ENCODE results near the gene EPB41L2. TPM values are rescaled to one million over a fixed set of nuclear protein-coding genes. Genes with fewer than 3 reads are reported as not detected.

The EPB41L2 gene
- total RNA-seq, 1 experiment from 2014 or later = 74.8 TPM

DNA sequence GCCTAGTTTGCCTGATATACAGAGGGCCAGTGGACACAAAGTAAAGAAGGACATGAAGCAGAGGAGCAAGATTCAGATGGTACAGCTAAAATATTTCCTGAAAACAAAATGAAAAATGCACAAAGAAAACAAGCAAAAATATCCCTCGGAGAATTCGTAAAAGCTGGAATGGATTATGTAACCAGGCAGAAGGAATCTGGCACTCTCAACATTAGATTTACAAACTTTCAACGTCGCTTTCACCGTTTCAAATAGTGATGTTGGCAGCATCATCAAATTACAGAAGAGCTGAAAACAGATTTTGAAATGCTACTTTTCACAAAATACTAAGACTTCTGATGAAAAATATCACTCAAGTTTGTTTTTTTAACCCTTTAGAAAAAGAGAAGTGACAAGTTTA is 224.1 kb downstream of the EPB41L2 start:
- H3K27ac ChIP-seq (ENCODE audit: low read depth, low read length) = no peak overlapping the region
- no peaks in the 10 kb centered on the region for H3K79me2 ChIP-seq (ENCODE audit: insufficient read depth, low read length)
- no TSS peak for BruUV-seq (replicated peaks)
- no peak for ATAC-seq
- H3K9ac ChIP-seq (ENCODE audit: low read length) = no peak overlapping the region
- ChIA-PET RAD21 (ENCODE audit: low non-redundant PET in 1 of 2, low total read pairs in 2 of 2, uncharacterized antibody in 2 of 2, unreplicated experiment in 2 of 2) (no interaction called here), POLR2A (no interaction called here), CTCF (no interaction called here)
- no peak overlapping the region for H2AFZ ChIP-seq (ENCODE audit: low read depth, low read length, poor library complexity, severe bottlenecking)
- no peak overlapping the region for H3K4me3 ChIP-seq (replicated peaks in 1 of 2; ENCODE audit: low read depth in 1 of 2, low read length in 2 of 2)
- H3K36me3 ChIP-seq (ENCODE audit: control insufficient read depth in 1 of 2, insufficient read depth in 2 of 2, low read length in 2 of 2) = no peaks in the 10 kb centered on the region
- no peaks in the 10 kb centered on the region for H4K20me1 ChIP-seq (ENCODE audit: insufficient read depth)
- no peaks in the 10 kb centered on the region for H3K9me2 ChIP-seq (ENCODE audit: insufficient read depth)
- TF ChIP-seq TCF7L2 (IDR thresholded peaks at IDR 0.05; ENCODE audit: borderline replicate concordance, extremely low read depth, insufficient read depth, insufficient read length) = no peak
- TF ChIP-seq FOSL1 (IDR thresholded peaks at IDR 0.05; ENCODE audit: low read depth) = no peak
- TF ChIP-seq YY1 (IDR thresholded peaks at IDR 0.05; ENCODE audit: extremely low read depth, insufficient replicate concordance, low read depth, low read length) = no peak
- no peak for TF ChIP-seq ZNF274 (IDR thresholded peaks at IDR 0.05; ENCODE audit: low read depth, low read length)
- TF ChIP-seq, protein P1, sequence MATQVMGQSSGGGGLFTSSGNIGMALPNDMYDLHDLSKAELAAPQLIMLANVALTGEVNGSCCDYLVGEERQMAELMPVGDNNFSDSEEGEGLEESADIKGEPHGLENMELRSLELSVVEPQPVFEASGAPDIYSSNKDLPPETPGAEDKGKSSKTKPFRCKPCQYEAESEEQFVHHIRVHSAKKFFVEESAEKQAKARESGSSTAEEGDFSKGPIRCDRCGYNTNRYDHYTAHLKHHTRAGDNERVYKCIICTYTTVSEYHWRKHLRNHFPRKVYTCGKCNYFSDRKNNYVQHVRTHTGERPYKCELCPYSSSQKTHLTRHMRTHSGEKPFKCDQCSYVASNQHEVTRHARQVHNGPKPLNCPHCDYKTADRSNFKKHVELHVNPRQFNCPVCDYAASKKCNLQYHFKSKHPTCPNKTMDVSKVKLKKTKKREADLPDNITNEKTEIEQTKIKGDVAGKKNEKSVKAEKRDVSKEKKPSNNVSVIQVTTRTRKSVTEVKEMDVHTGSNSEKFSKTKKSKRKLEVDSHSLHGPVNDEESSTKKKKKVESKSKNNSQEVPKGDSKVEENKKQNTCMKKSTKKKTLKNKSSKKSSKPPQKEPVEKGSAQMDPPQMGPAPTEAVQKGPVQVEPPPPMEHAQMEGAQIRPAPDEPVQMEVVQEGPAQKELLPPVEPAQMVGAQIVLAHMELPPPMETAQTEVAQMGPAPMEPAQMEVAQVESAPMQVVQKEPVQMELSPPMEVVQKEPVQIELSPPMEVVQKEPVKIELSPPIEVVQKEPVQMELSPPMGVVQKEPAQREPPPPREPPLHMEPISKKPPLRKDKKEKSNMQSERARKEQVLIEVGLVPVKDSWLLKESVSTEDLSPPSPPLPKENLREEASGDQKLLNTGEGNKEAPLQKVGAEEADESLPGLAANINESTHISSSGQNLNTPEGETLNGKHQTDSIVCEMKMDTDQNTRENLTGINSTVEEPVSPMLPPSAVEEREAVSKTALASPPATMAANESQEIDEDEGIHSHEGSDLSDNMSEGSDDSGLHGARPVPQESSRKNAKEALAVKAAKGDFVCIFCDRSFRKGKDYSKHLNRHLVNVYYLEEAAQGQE (IDR thresholded peaks at IDR 0.05; ENCODE audit: low read depth) = no peak
- TF ChIP-seq, protein P2, sequence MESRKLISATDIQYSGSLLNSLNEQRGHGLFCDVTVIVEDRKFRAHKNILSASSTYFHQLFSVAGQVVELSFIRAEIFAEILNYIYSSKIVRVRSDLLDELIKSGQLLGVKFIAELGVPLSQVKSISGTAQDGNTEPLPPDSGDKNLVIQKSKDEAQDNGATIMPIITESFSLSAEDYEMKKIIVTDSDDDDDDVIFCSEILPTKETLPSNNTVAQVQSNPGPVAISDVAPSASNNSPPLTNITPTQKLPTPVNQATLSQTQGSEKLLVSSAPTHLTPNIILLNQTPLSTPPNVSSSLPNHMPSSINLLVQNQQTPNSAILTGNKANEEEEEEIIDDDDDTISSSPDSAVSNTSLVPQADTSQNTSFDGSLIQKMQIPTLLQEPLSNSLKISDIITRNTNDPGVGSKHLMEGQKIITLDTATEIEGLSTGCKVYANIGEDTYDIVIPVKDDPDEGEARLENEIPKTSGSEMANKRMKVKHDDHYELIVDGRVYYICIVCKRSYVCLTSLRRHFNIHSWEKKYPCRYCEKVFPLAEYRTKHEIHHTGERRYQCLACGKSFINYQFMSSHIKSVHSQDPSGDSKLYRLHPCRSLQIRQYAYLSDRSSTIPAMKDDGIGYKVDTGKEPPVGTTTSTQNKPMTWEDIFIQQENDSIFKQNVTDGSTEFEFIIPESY (IDR thresholded peaks at IDR 0.05; ENCODE audit: extremely low read depth, insufficient replicate concordance, low read length) = no peak
- no peak for TF ChIP-seq EZH2phosphoT487 (IDR thresholded peaks at IDR 0.05; ENCODE audit: borderline replicate concordance)
- TF ChIP-seq, protein P3, sequence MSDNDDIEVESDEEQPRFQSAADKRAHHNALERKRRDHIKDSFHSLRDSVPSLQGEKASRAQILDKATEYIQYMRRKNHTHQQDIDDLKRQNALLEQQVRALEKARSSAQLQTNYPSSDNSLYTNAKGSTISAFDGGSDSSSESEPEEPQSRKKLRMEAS (IDR thresholded peaks at IDR 0.05) = no peak
- TF ChIP-seq, protein P4, sequence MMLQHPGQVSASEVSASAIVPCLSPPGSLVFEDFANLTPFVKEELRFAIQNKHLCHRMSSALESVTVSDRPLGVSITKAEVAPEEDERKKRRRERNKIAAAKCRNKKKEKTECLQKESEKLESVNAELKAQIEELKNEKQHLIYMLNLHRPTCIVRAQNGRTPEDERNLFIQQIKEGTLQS (IDR thresholded peaks at IDR 0.05) = no peak
- no peak for TF ChIP-seq EZH2 (IDR thresholded peaks at IDR 0.05)
- TF ChIP-seq, protein P5, sequence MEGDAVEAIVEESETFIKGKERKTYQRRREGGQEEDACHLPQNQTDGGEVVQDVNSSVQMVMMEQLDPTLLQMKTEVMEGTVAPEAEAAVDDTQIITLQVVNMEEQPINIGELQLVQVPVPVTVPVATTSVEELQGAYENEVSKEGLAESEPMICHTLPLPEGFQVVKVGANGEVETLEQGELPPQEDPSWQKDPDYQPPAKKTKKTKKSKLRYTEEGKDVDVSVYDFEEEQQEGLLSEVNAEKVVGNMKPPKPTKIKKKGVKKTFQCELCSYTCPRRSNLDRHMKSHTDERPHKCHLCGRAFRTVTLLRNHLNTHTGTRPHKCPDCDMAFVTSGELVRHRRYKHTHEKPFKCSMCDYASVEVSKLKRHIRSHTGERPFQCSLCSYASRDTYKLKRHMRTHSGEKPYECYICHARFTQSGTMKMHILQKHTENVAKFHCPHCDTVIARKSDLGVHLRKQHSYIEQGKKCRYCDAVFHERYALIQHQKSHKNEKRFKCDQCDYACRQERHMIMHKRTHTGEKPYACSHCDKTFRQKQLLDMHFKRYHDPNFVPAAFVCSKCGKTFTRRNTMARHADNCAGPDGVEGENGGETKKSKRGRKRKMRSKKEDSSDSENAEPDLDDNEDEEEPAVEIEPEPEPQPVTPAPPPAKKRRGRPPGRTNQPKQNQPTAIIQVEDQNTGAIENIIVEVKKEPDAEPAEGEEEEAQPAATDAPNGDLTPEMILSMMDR (IDR thresholded peaks at IDR 0.05 in 2 of 3, conservative IDR thresholded peaks at IDR 0.05 in 1 of 3; ENCODE audit: borderline replicate concordance in 1 of 3, insufficient read depth in 1 of 3, low read depth in 2 of 3, low read length in 2 of 3) = no peak
- no peak for TF ChIP-seq CBX3 (IDR thresholded peaks at IDR 0.05; ENCODE audit: low read depth)
- no peak for TF ChIP-seq JUND (IDR thresholded peaks at IDR 0.05)
- no peak for TF ChIP-seq POLR2AphosphoS5 (IDR thresholded peaks at IDR 0.05; ENCODE audit: low read depth, low read length)
- TF ChIP-seq ELF1 (IDR thresholded peaks at IDR 0.05; ENCODE audit: borderline replicate concordance, low read depth) = no peak
- no peak overlapping the region for H3K4me2 ChIP-seq (ENCODE audit: low read length)
- DNase-seq (ENCODE audit: low read depth, low spot score) = no peak
- intact Hi-C loops (cut with micrococcal nuclease) = no loop called here
- H3K9me3 ChIP-seq (ENCODE audit: control insufficient read depth in 1 of 2, insufficient read depth in 1 of 2, low read depth in 1 of 2, low read length in 2 of 2) = no peaks in the 10 kb centered on the region
- no peaks in the 10 kb centered on the region for H3K27me3 ChIP-seq (ENCODE audit: insufficient read depth, low read length)
- H3K4me1 ChIP-seq (ENCODE audit: control insufficient read depth in 1 of 2, insufficient read depth in 2 of 2, low read length in 2 of 2) = no peaks in the 10 kb centered on the region
